SJCRH30 (cell line): ENCODE results near the gene TRIM4. TPM values are rescaled to one million over a fixed set of nuclear protein-coding genes. Genes with fewer than 3 reads are reported as not detected.
"Not testable (repeated sequence)": the region's sequence is repeated elsewhere in the genome, so short reads cannot be mapped to it uniquely, and the experiment has no call there.

ENCODE experiments used
- DNase-seq, 2 experiments: peaks; one replicate each; pipeline ENCODE4 v3.0.0-alpha.2; 2015 to 2020
- H3K27ac ChIP-seq: fragments of 250-450 bp; sonication (Bioruptor Pico); 2 replicates; pipeline ENCODE4 v1.5.1; 2020; ENCODE audit warnings: mild to moderate bottlenecking, moderate library complexity
- H3K27me3 ChIP-seq: fragments of 250-450 bp; sonication (Bioruptor Pico); 2 replicates; pipeline ENCODE4 v1.5.1; 2020; ENCODE audit warnings: mild to moderate bottlenecking, moderate library complexity
- H3K36me3 ChIP-seq: fragments of 250-450 bp; sonication (Bioruptor Pico); 2 replicates; pipeline ENCODE4 v1.5.1; 2020; ENCODE audit warnings: mild to moderate bottlenecking, moderate library complexity
- H3K4me1 ChIP-seq: fragments of 250-450 bp; sonication (Bioruptor Pico); 2 replicates; pipeline ENCODE4 v1.5.1; 2020; ENCODE audit warnings: mild to moderate bottlenecking, moderate library complexity
- H3K4me3 ChIP-seq: fragments of 250-450 bp; sonication (Bioruptor Pico); 2 replicates; pipeline ENCODE4 v1.5.1; 2020; ENCODE audit warnings: mild to moderate bottlenecking, moderate library complexity
- H3K9me3 ChIP-seq: fragments of 250-450 bp; sonication (Bioruptor Pico); replicated peaks from 2 replicates; pipeline ENCODE4 v1.5.1; 2020; ENCODE audit warnings: mild to moderate bottlenecking, moderate library complexity
- total RNA-seq: library from RNA; depleted of rRNA; stranded (reverse); fragments of >200 nt; shearing (Covaris generic); gene quantifications from 2 replicates; pipeline ENCODE4 v1.2.3, GENCODE V29; 2014; rRNA removed

TRIM4 gene
- 16.3 and 18.5 TPM in 2 replicates for total RNA-seq

DNA sequence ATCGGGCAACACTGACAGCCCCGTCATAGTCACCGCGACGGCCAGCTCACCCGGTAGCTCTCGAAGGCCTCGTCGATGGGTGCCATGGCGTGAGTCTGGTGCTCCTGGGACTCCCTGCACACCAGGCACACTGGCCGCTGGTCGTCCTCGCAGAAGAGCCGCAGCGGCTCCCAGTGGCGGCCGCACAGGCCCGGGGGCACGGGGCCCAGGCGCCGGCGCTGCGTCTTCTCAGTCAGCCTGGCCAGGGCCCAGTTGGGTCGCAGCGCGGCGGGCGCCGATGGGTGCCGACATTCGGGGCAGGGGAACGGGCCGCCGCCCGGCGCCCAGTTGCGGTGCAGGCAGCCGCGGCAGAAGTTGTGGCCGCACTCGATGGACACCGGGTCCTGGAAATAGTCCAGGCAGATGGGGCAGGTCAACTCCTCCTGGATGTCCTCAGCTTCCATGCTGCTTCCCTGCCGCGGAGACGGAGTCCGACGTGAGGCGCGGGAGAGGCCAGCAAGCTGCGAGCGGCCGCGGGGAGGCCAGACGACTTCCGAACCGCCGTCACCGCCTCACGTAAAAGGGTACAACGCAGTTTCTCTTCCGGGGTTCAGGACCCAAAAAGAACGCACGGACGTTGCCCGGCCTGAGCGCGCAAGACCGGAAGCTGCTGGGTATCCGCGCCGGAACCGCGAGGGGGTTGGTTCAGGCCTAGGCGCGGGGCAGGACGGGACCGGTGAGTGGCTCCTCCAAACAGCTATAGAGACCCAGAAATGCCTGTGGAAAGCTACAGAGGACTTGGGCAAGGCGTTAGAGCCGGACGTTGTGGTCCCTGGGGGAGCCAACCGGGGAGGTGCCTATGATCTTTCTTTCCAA lies at the start of gene TRIM4:
TSS of gene TRIM4 (minus strand) at position 572 of the 855 bp plus-strand sequence. CDS start at position 443, 129 bp downstream.
- peak within 1 kb of the TSS; percentile 63 for H3K27ac ChIP-seq
- peak; percentile 92 to 93 for DNase-seq
- H3K4me1 ChIP-seq: peaks cover 7% of the 10 kb centered on the region; the same call in 1 of the 2 replicates
- peak within 1 kb of the TSS; percentile 74 for H3K4me3 ChIP-seq
- no peaks in the 10 kb centered on the region for H3K27me3 ChIP-seq
- peaks cover 8% of the 10 kb centered on the region for H3K36me3 ChIP-seq
- H3K9me3 ChIP-seq: 0 out of 2 replicates have a peak, but pooled peaks cover 3% of the 10 kb centered on the region

GRCh38 chr7:99958564-99959227 lies 39.4 kb upstream of the TRIM4 start:
- no peaks in the 10 kb centered on the region for H3K36me3 ChIP-seq
- DNase-seq: no peak
- H3K4me1 ChIP-seq: no peaks in the 10 kb centered on the region
- H3K4me3 ChIP-seq: no peak overlapping the region
- H3K27me3 ChIP-seq: peaks cover 7% of the 10 kb centered on the region; the same call in 1 of the 2 replicates
- no peak overlapping the region for H3K27ac ChIP-seq
- H3K9me3 ChIP-seq: peaks cover 8% of the 10 kb centered on the region; the same call in 1 of the 2 replicates

GRCh38 chr7:99955247-99955646 lies 35.9 kb upstream of the TRIM4 start:
- no peaks in the 10 kb centered on the region for H3K4me1 ChIP-seq
- H3K36me3 ChIP-seq: no peaks in the 10 kb centered on the region
- H3K9me3 ChIP-seq: peaks cover 14% of the 10 kb centered on the region
- no peak for DNase-seq
- no peak overlapping the region for H3K4me3 ChIP-seq
- no peak overlapping the region for H3K27ac ChIP-seq
- H3K27me3 ChIP-seq: peaks cover 7% of the 10 kb centered on the region; the same call in 1 of the 2 replicates

GRCh38 chr7:99954643-99955042 lies 35.3 kb upstream of the TRIM4 start:
- H3K9me3 ChIP-seq: peaks cover 15% of the 10 kb centered on the region
- not testable (repeated sequence) for H3K4me1 ChIP-seq, H3K4me3 ChIP-seq, H3K27ac ChIP-seq, DNase-seq, H3K36me3 ChIP-seq, H3K27me3 ChIP-seq

GRCh38 chr7:99953649-99954048 lies 34.3 kb upstream of the TRIM4 start:
- Histone ChIP-seq H3K27ac (no peak overlapping the region), H3K4me3 (no peak overlapping the region), H3K36me3 (no peaks in the 10 kb centered on the region), H3K4me1 (no peaks in the 10 kb centered on the region), H3K27me3 (peaks cover 7% of the 10 kb centered on the region; the same call in 1 of the 2 replicates), H3K9me3 (peaks cover 15% of the 10 kb centered on the region)
- DNase-seq: no peak

DNA sequence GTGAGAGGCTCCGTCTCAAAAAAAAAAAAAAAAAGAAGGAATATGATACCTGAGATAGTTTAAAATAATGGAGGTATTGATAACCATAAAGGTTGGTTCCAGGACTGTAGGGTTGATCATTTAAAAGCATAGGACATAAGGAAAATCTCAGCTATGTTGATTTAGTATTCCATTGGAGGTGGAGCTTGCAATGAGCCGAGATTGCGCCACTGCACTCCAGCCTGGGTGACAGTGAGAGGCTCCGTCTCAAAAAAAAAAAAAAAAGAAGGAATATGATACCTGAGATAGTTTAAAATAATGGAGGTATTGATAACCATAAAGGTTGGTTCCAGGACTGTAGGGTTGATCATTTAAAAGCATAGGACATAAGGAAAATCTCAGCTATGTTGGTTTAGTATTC lies 33.3 kb upstream of the TRIM4 start:
- not testable (repeated sequence) for H3K27ac ChIP-seq, DNase-seq, H3K4me3 ChIP-seq, H3K27me3 ChIP-seq, H3K4me1 ChIP-seq, H3K36me3 ChIP-seq
- H3K9me3 ChIP-seq: peaks cover 12% of the 10 kb centered on the region

- H3K27me3 ChIP-seq, H3K4me1 ChIP-seq, H3K36me3 ChIP-seq, DNase-seq, H3K9me3 ChIP-seq, H3K4me3 ChIP-seq, H3K27ac ChIP-seq: not testable (repeated sequence)
Observed at GRCh38 chr7:99950819-99951218, 31.5 kb upstream of the TRIM4 start.

- H3K4me1 ChIP-seq: no peaks in the 10 kb centered on the region
Observed at GRCh38 chr7:99949645-99950228, 30.4 kb upstream of the TRIM4 start.

DNA sequence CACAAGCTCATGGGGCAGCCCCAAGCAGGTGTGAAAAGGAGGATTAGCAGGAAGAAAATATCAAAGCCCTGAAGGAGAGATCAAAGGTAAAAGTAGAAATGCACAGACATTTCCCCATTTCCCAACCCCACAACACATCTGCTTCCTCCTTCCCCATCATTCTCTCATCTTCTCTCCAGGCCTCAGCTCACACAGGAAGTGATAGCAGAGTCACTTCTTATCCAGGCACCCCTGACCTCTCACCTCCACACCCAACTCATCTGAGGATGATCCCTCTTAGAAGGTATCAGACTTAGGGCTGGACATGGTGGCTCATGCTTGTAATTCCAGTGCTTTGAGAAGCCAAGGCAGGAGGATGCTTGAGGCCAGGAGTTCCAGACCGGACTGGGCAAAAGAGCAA lies 28.3 kb upstream of the TRIM4 start:
- H3K4me3 ChIP-seq: no peak overlapping the region
- no peak for DNase-seq
- H3K36me3 ChIP-seq: no peaks in the 10 kb centered on the region
- H3K9me3 ChIP-seq: peaks cover 10% of the 10 kb centered on the region
- H3K4me1 ChIP-seq: no peaks in the 10 kb centered on the region
- H3K27ac ChIP-seq: no peak overlapping the region
- no peaks in the 10 kb centered on the region for H3K27me3 ChIP-seq

More at GRCh38 chr7:99949645-99950228, 30.4 kb upstream of the TRIM4 start:
- H3K4me3 ChIP-seq: no peak overlapping the region
- H3K27me3 ChIP-seq: no peaks in the 10 kb centered on the region
- H3K9me3 ChIP-seq: peaks cover 10% of the 10 kb centered on the region
- H3K36me3 ChIP-seq: no peaks in the 10 kb centered on the region
- peak in 1 of 2 experiments; percentile 10 for DNase-seq
- no peak overlapping the region for H3K27ac ChIP-seq

GRCh38 chr7:99944497-99945070 lies 25.3 kb upstream of the TRIM4 start:
- H3K9me3 ChIP-seq: no peaks in the 10 kb centered on the region
- H3K4me3 ChIP-seq: no peak overlapping the region
- H3K27ac ChIP-seq: no peak overlapping the region
- no peaks in the 10 kb centered on the region for H3K4me1 ChIP-seq
- no peaks in the 10 kb centered on the region for H3K36me3 ChIP-seq
- no peaks in the 10 kb centered on the region for H3K27me3 ChIP-seq
- DNase-seq: no peak

- H3K27me3 ChIP-seq: no peaks in the 10 kb centered on the region
- H3K27ac ChIP-seq: no peak overlapping the region
- H3K36me3 ChIP-seq: no peaks in the 10 kb centered on the region
- no peaks in the 10 kb centered on the region; the same call in 1 of the 2 replicates for H3K9me3 ChIP-seq
- H3K4me3 ChIP-seq: peak overlapping the region; percentile 16; the same call in 1 of the 2 replicates
- H3K4me1 ChIP-seq: no peaks in the 10 kb centered on the region
- peak; percentile 43 to 63 for DNase-seq
Observed at GRCh38 chr7:99943641-99944496, 24.5 kb upstream of the TRIM4 start.

DNA sequence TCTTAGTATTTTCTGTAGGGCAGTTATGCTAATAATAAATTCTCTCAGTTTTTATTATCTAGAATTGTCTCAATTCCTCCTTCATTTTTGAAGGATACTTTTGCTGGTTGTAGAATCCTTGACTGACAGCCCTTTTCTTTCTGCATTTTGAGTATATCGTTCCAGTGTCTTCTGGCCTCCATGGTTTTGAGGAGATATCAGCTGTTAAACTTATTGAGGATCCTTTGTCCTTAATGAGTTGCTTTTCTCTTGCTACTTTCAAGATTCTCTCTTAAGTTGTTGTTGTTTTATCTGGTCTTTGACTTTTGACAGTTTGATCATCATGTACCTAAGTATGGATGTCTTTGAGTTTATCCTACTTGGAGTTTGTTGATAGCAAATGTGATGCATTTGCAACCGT lies 19.0 kb upstream of the TRIM4 start:
- H3K4me3 ChIP-seq: no peak overlapping the region
- no peaks in the 10 kb centered on the region; the same call in 1 of the 2 replicates for H3K9me3 ChIP-seq
- peaks cover 3% of the 10 kb centered on the region; the same call in 1 of the 2 replicates for H3K27me3 ChIP-seq
- DNase-seq: no peak
- no peaks in the 10 kb centered on the region for H3K4me1 ChIP-seq
- H3K36me3 ChIP-seq: no peaks in the 10 kb centered on the region
- no peak overlapping the region for H3K27ac ChIP-seq

GRCh38 chr7:99935009-99935408 lies 15.7 kb upstream of the TRIM4 start:
- not testable (repeated sequence) for H3K4me1 ChIP-seq, H3K9me3 ChIP-seq, H3K4me3 ChIP-seq, DNase-seq, H3K36me3 ChIP-seq, H3K27me3 ChIP-seq, H3K27ac ChIP-seq

- no peaks in the 10 kb centered on the region for H3K36me3 ChIP-seq
- H3K27ac ChIP-seq: no peak overlapping the region
- H3K4me1 ChIP-seq: no peaks in the 10 kb centered on the region
- peaks cover 21% of the 10 kb centered on the region for H3K27me3 ChIP-seq
- no peaks in the 10 kb centered on the region for H3K9me3 ChIP-seq
- DNase-seq: no peak
- H3K4me3 ChIP-seq: no peak overlapping the region
Observed at GRCh38 chr7:99930376-99930775, 11.0 kb upstream of the TRIM4 start.
